ENCODE data around the gene SYNGR3.

The SYNGR3 gene

GRCh38 chr16:1989209-1990100 lies at the start of gene SYNGR3:
SYNGR3 (plus strand) TSS chr16:1989970; CDS start chr16:1990103, 133 bp downstream.
- peak within 1 kb of the TSS; percentile 70 for H3K4me3 ChIP-seq (ENCODE audit: low read length)
- peak within 1 kb of the TSS; percentile 99 for H3K4me2 ChIP-seq (ENCODE audit: low read depth, low read length)
- no peaks in the 10 kb centered on the region for H3K9me2 ChIP-seq (replicated peaks; ENCODE audit: insufficient read depth, low read length)
- H3K9ac ChIP-seq (ENCODE audit: low read length): peak within 1 kb of the TSS; percentile 55; the same call in 1 of the 2 replicates
- no peak within 1 kb of the TSS for H3K27ac ChIP-seq (ENCODE audit: low read length)
- peaks cover 8% of the 10 kb centered on the region for H3K27me3 ChIP-seq (replicated peaks; ENCODE audit: insufficient read depth, low read length)
- H2AFZ ChIP-seq (ENCODE audit: low read length): peak within 1 kb of the TSS; percentile 84
- peaks cover 21% of the 10 kb centered on the region for H3F3A ChIP-seq (ENCODE audit: insufficient read depth, low read length)
- H3K4me1 ChIP-seq (ENCODE audit: low read length): peaks cover 28% of the 10 kb centered on the region
- H3K79me2 ChIP-seq (ENCODE audit: low read length): peaks cover 15% of the 10 kb centered on the region
- no peaks in the 10 kb centered on the region for H4K20me1 ChIP-seq (ENCODE audit: insufficient read depth, low read length)
- TF ChIP-seq EZH2 (optimal IDR thresholded peaks at IDR 0.05; ENCODE audit: low read depth, low read length): no peak
- no peak for TF ChIP-seq EZH2phosphoT487 (IDR thresholded peaks at IDR 0.05; ENCODE audit: low read length)
- no peak for TF ChIP-seq CTCF (IDR thresholded peaks at IDR 0.05; ENCODE audit: low read length)
- H3K36me3 ChIP-seq (replicated peaks; ENCODE audit: insufficient read depth, low read length): 0 out of 2 replicates have a peak, but pooled peaks cover 4% of the 10 kb centered on the region
- DNase-seq: no peak
- no peaks in the 10 kb centered on the region for H3K9me3 ChIP-seq (replicated peaks; ENCODE audit: insufficient read depth, low read length)

GRCh38 chr16:1940273-1941161 lies 49.3 kb upstream of the SYNGR3 start:
- H3K4me1 ChIP-seq (ENCODE audit: low read length): no peaks in the 10 kb centered on the region
- H3K9me2 ChIP-seq (replicated peaks; ENCODE audit: insufficient read depth, low read length): no peaks in the 10 kb centered on the region
- H3K36me3 ChIP-seq (replicated peaks; ENCODE audit: insufficient read depth, low read length): peaks cover 3% of the 10 kb centered on the region; the same call in 1 of the 2 replicates
- H3K79me2 ChIP-seq (ENCODE audit: low read length): peaks cover 4% of the 10 kb centered on the region
- H3K27me3 ChIP-seq (replicated peaks; ENCODE audit: insufficient read depth, low read length): no peaks in the 10 kb centered on the region
- no peaks in the 10 kb centered on the region for H4K20me1 ChIP-seq (ENCODE audit: insufficient read depth, low read length)
- H3K9ac ChIP-seq (ENCODE audit: low read length): no peak overlapping the region
- H3K27ac ChIP-seq (ENCODE audit: low read length): no peak overlapping the region
- H3K9me3 ChIP-seq (replicated peaks; ENCODE audit: insufficient read depth, low read length): no peaks in the 10 kb centered on the region
- no peak overlapping the region for H3K4me3 ChIP-seq (ENCODE audit: low read length)
- no peaks in the 10 kb centered on the region for H3F3A ChIP-seq (ENCODE audit: insufficient read depth, low read length)
- no peak for DNase-seq
- no peak for TF ChIP-seq CTCF (IDR thresholded peaks at IDR 0.05; ENCODE audit: low read length)
- TF ChIP-seq EZH2 (optimal IDR thresholded peaks at IDR 0.05; ENCODE audit: low read depth, low read length): no peak
- TF ChIP-seq EZH2phosphoT487 (IDR thresholded peaks at IDR 0.05; ENCODE audit: low read length): no peak
- no peak overlapping the region for H2AFZ ChIP-seq (ENCODE audit: low read length)
- H3K4me2 ChIP-seq (ENCODE audit: low read depth, low read length): no peak overlapping the region

GRCh38 chr16:1941162-1942046 lies 48.4 kb upstream of the SYNGR3 start:
- no peak for DNase-seq
- H3K27me3 ChIP-seq (replicated peaks; ENCODE audit: insufficient read depth, low read length): no peaks in the 10 kb centered on the region
- 0 out of 2 replicates have a peak overlapping the region, but pooled peaks have one; percentile 99 for H3K4me3 ChIP-seq (ENCODE audit: low read length)
- H3F3A ChIP-seq (ENCODE audit: insufficient read depth, low read length): no peaks in the 10 kb centered on the region
- H2AFZ ChIP-seq (ENCODE audit: low read length): no peak overlapping the region
- H3K9me3 ChIP-seq (replicated peaks; ENCODE audit: insufficient read depth, low read length): no peaks in the 10 kb centered on the region
- H3K9me2 ChIP-seq (replicated peaks; ENCODE audit: insufficient read depth, low read length): no peaks in the 10 kb centered on the region
- no peak overlapping the region; the same call in 1 of the 2 replicates for H3K9ac ChIP-seq (ENCODE audit: low read length)
- TF ChIP-seq EZH2phosphoT487 (IDR thresholded peaks at IDR 0.05; ENCODE audit: low read length): no peak
- TF ChIP-seq CTCF (IDR thresholded peaks at IDR 0.05; ENCODE audit: low read length): no peak
- TF ChIP-seq EZH2 (optimal IDR thresholded peaks at IDR 0.05; ENCODE audit: low read depth, low read length): no peak
- H3K4me1 ChIP-seq (ENCODE audit: low read length): no peaks in the 10 kb centered on the region
- peaks cover 4% of the 10 kb centered on the region for H3K79me2 ChIP-seq (ENCODE audit: low read length)
- H3K4me2 ChIP-seq (ENCODE audit: low read depth, low read length): peak overlapping the region; percentile 75; the same call in 1 of the 2 replicates
- no peak overlapping the region for H3K27ac ChIP-seq (ENCODE audit: low read length)
- H4K20me1 ChIP-seq (ENCODE audit: insufficient read depth, low read length): no peaks in the 10 kb centered on the region
- H3K36me3 ChIP-seq (replicated peaks; ENCODE audit: insufficient read depth, low read length): peaks cover 3% of the 10 kb centered on the region; the same call in 1 of the 2 replicates

Data from MM.1S (cell line).